ENCODE results near the gene SLC7A11. TPM values are rescaled to one million over a fixed set of nuclear protein-coding genes. Genes with fewer than 3 reads are reported as not detected.

SLC7A11 gene
- total RNA-seq, 1 donor from 2014 or later: 0.75 TPM

- Histone ChIP-seq H3K27me3 (no peaks in the 10 kb centered on the region), H3K4me1 (no peaks in the 10 kb centered on the region), H3K9me3 (no peaks in the 10 kb centered on the region), H3K27ac (no peak overlapping the region), H3K36me3 (no peaks in the 10 kb centered on the region), H3K4me3 (no peak overlapping the region)
- intact Hi-C loops (cut with DNase I): no loop called here
- TF ChIP-seq CTCF (IDR thresholded peaks at IDR 0.05): no peak
- no peak for DNase-seq (ENCODE audit: low spot score in 2 of 2)
Measured at GRCh38 chr4:138196153-138196552, 46.0 kb downstream of the SLC7A11 start.

GRCh38 chr4:138193963-138194362 lies 48.2 kb downstream of the SLC7A11 start:
- DNase-seq (ENCODE audit: low spot score in 2 of 2): no peak
- intact Hi-C loops (cut with DNase I): no loop called here
- Histone ChIP-seq H3K9me3 (no peaks in the 10 kb centered on the region), H3K27ac (no peak overlapping the region), H3K27me3 (no peaks in the 10 kb centered on the region), H3K36me3 (no peaks in the 10 kb centered on the region), H3K4me1 (no peaks in the 10 kb centered on the region), H3K4me3 (no peak overlapping the region)
- no peak for TF ChIP-seq CTCF (IDR thresholded peaks at IDR 0.05)

- no peak overlapping the region for H3K27ac ChIP-seq
- H3K9me3 ChIP-seq: no peaks in the 10 kb centered on the region
- no peak for TF ChIP-seq CTCF (IDR thresholded peaks at IDR 0.05)
- no peaks in the 10 kb centered on the region for H3K36me3 ChIP-seq
- H3K4me3 ChIP-seq: no peak overlapping the region
- no peak for DNase-seq (ENCODE audit: low spot score in 2 of 2)
- H3K4me1 ChIP-seq: no peaks in the 10 kb centered on the region
- intact Hi-C loops (cut with DNase I): no loop called here
- no peaks in the 10 kb centered on the region for H3K27me3 ChIP-seq
Measured at GRCh38 chr4:138192113-138192512, 50.0 kb downstream of the SLC7A11 start.

GRCh38 chr4:138190452-138190858 lies 51.7 kb downstream of the SLC7A11 start:
- Histone ChIP-seq H3K4me1 (no peaks in the 10 kb centered on the region), H3K4me3 (no peak overlapping the region), H3K9me3 (no peaks in the 10 kb centered on the region), H3K36me3 (no peaks in the 10 kb centered on the region), H3K27me3 (no peaks in the 10 kb centered on the region), H3K27ac (no peak overlapping the region)
- no peak for TF ChIP-seq CTCF (IDR thresholded peaks at IDR 0.05)
- intact Hi-C loops (cut with DNase I): no loop called here
- no peak for DNase-seq (ENCODE audit: low spot score in 2 of 2)

GRCh38 chr4:138189206-138189605 lies 52.9 kb downstream of the SLC7A11 start:
- H3K4me3 ChIP-seq: no peak overlapping the region
- intact Hi-C loops (cut with DNase I): loop anchor here (10.0 kb wide), 2 partner anchors 686 to 1064 kb away; no protein-coding TSS in a partner anchor
- no peaks in the 10 kb centered on the region for H3K4me1 ChIP-seq
- no peaks in the 10 kb centered on the region for H3K9me3 ChIP-seq
- no peaks in the 10 kb centered on the region for H3K36me3 ChIP-seq
- DNase-seq (ENCODE audit: low spot score in 2 of 2): no peak
- H3K27ac ChIP-seq: no peak overlapping the region
- no peaks in the 10 kb centered on the region for H3K27me3 ChIP-seq
- no peak for TF ChIP-seq CTCF (IDR thresholded peaks at IDR 0.05)

All from ascending aorta (tissue), 2 donors.